HG03457 (cell line): Measurements from ENCODE around the gene UNKL.
"Not testable (repeated sequence)": the region's sequence is repeated elsewhere in the genome, so short reads cannot be mapped to it uniquely, and the experiment has no call there.

ENCODE experiments used
- ATAC-seq: cut with Tn5 transposase; IDR thresholded peaks from one replicate; pipeline ENCODE4 v1.9.1; 2021; ENCODE audit warnings: moderate number of reproducible peaks; ENCODE audit not compliant: unreplicated experiment

UNKL gene

DNA sequence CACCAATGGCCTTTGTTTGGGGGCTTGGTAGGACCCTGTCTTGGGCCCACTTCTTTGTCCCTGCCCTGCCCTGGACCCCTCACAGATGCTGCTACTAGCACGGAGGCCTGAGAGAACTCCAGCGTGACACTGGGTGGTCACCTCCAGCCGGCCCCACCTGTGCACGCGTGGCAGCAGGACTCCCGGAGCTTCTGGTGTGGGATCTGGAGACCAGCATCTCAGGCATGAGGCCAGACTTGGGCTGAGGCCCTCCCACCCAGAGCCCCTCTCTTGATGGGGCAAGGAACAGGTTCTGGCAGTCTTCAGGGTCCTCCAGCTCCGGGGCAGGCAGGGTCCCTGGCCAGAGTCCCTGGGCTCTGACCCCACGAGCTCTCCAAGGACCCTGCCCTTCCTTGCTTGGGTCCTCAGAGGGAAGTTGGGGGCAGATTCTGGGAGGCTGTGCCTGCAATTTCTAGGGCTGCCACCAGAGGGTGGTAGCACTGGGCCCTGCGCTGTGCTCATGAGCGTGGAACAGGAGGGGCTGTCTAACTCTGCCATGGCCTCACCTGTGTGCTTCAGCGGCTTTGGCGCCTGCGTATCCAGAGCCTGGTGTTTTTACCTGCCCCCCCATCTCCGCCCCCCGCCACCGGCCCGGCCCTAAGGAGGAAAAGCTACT is 84.1 kb downstream of the UNKL start:
- ATAC-seq: no peak

GRCh38 chr16:1328961-1329360 is 85.5 kb downstream of the UNKL start:
- not testable (repeated sequence) for ATAC-seq

DNA sequence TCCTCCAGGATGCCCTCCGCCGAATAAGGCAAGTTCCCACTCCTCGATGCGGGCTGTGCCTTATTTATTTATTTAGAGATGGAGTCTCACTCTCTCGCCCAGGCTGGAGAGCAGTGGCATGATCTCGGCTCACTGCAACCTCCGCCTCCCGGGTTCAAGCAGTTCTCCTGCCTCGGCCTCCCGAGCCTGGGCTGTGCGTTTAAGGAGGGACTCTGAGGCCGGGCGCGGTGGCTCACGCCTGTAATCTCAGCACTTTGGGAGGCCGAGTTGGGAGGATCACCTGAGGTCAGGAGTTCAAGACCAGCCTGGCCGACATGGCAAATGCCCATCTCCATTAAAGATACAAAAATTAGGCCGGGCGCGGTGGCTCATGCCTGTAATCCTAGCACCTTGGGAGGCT is 86.4 kb downstream of the UNKL start:
- ATAC-seq: not testable (repeated sequence)

DNA sequence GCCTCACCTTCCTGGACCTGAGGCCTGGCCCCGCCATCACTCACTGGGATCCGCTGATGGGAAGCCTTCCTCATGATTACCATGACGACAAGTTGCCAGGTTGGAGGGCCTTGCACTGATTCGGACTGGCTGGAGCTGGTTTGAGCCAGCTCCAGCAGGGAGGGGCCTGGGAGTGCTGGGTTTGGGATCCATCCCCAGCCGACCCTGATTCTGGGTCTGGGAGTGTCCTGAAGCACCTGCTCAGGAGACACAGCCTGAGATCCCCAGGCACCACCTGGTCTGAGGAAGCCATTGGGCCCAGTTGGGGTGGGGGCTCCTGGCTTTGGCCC is 86.9 kb downstream of the UNKL start:
- no peak for ATAC-seq

- ATAC-seq: no peak
These were observed 87.4 kb downstream of the UNKL start for GRCh38 chr16:1326946-1327618.

DNA sequence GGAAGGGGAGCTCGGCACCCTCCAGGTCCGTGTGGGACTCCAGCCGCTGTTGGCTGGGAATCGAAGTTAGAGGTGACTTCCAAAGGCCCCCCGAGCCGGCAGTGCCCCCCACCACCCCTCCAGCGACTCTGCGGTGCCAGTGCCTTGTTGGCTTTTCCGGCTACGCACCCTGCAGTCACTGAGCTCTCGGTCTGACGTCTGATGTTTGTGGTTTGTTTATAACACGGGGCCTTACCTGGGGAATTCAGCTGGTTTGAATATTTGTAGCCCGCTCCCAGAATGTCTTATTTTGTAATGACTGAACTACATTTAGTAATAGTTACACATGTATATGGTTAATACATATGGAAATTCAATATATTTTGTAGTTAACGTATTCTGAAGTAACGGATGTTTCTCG is 88.1 kb downstream of the UNKL start:
- ATAC-seq: no peak

DNA sequence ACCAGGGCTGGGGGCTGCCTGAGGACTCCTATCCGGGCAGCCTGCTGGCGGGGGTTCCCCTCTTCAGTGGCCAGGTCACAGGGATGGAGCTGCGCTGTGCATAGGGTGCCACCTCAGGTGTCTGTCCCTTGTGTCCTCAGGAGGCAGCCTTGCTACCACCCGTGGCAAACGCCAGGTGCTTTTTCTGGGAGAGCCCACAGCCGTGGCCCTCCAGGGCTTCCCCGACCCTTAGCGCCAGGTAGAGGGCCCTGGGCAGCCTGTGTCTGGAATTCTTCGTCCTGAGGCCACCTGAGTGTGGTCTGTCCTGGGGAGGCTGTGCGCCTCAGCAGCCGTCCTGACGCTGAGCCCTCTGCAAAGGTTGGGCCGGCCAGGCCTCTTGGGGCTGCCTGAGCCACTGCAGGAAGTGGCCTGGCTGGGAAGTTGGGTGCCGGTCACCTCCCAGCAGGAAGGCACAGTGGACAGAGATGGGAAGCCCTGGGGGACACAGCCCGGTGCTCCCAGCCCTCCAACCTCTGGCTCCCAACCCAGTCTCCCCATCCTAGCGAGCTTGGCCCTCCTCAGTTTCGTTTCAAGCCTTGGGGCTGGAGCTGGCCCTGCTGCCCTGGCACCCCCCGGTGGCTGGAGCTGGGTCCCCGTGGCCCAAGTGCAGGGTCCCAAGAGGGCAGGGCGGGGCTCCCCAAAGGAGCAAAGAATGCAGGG is 88.7 kb downstream of the UNKL start:
- ATAC-seq: no peak

DNA sequence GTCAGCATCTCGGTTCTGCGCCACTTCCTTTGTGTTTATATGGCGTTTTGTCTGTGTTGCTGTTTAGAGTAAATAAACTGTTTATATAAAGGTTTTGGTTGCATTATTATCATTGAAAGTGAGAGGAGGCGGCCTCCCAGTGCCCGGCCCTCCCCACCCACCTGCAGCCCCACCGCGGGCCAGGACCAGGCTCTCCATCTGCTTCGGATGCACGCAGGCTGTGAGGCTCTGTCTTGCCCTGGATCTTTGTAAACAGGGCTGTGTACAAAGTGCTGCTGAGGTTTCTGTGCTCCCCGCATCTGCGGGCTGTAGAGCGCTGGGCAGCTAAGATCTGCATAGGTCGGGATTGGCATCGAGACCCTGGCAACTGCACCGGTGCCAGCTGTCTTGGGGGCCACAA is 89.2 kb downstream of the UNKL start:
- no peak for ATAC-seq

GRCh38 chr16:1324286-1324826 is 90.1 kb downstream of the UNKL start:
- ATAC-seq: no peak

DNA sequence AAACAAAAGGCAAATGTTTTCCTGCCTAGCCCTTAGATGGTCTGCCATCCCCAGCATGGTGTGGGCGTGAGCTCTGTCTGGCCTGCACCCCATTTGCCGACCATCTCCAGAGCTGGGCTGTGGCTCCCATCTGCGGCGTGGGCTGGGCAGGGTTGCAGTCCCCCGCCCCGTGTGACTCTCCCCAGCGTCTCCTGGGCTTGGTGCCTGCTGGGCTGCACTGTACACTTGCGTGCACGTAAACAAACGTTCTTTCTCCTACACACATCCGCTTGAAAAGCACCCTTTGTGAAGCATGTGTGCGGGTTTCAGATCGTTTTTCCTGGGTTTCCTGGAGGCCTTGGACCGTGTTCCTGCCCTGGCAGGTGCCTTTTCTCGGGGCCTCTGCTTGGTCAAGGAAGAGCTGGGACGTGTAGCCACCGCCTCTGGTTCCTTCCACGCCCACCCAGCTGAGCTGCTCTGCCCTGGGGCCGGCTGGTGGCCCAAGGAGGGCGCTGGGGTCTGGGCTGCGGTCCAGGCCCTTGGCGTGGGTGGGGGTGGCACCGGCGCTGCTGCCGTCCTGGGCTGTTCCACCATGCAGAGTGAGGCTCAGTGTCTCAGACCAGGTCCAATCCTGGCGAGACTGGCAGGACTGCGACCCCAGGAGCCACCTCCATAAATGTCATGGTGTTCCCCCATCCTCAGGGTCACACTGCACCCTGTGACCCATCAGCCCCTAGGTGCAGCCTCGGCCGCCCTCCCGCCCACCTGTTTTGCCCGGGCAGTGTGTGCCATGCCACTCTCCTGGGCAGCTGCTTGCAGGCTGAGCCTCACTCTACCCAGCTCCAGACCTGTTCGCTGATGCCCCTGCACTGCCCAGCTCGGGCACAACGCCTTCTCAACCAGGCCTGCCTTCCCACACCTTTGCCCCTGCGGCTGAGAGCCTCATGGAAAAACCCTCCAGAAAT is 90.9 kb downstream of the UNKL start:
- no peak for ATAC-seq

DNA sequence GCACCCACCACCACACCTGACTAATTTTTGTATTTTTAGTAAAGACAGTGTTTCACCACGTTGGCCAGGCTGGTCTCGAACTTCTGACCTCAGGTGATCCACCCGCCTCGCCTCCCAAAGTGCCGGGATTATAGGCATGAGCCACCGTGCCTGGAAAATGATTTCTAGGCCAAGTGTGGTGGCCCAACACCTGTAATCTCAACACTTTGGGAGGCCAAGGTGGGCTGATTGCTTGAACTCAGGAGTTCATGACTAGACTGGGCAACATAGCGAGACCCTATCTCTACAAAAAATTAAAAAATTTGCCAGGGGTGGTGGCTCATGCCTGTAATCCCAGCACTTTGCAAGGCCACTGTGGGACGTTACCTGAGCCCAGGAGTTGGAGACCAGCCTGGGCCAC is 92.1 kb downstream of the UNKL start:
- no peak for ATAC-seq

GRCh38 chr16:1320658-1321240 is 93.8 kb downstream of the UNKL start:
- ATAC-seq: no peak

DNA sequence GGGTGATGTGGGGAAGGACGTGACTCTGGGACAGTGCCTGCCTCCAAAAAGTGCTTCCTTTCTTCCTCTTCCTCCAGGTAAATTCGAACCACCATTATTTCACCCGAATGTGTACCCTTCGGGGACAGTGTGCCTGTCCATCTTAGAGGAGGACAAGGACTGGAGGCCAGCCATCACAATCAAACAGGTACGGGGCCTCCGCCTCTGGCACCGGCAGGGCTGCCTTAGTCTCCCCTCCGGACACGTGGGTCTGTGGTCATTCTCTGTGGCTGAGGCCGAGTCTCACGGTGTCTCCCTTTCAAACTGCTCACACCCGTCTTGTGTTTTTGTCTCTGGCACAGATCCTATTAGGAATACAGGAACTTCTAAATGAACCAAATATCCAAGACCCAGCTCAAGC is 94.4 kb downstream of the UNKL start:
- ATAC-seq: no peak

DNA sequence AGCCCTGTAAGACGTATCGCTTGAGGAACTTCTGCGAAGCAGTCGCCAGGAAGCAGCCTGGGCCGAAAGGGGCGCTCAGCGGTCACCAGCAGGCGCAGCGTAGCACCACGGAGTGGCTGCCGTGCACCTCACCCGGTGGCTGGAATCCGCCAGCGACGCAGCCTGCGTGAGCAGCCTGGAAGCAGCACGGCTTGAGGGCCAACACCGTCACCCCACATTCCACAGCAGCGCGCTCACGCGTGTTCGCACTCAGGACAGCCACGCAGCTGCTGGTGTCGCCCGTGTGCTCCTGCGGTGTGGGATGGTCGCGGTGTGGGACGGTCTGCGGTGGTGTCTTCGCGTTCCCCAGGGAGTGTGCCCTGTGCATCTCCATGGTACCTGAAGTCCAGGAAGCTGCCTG is 95.5 kb downstream of the UNKL start:
- no peak for ATAC-seq

DNA sequence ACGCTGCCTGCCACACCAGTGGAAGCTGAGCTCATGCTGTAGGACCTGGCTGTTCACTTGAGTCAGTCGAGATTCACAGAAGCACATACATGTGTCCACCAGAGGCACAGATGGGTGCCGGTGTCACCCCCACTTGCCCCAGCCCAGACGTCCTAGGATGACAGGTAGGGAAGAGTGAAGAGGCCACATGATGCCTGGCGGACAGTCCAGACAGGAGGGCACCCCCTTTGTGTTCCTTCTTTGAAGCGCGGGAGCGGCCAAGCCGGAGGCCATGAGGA is 96.3 kb downstream of the UNKL start:
- ATAC-seq: no peak

GRCh38 chr16:1317479-1318267 is 96.8 kb downstream of the UNKL start:
- no peak for ATAC-seq

- ATAC-seq: no peak
These were observed 98.5 kb downstream of the UNKL start for GRCh38 chr16:1316033-1316405.

DNA sequence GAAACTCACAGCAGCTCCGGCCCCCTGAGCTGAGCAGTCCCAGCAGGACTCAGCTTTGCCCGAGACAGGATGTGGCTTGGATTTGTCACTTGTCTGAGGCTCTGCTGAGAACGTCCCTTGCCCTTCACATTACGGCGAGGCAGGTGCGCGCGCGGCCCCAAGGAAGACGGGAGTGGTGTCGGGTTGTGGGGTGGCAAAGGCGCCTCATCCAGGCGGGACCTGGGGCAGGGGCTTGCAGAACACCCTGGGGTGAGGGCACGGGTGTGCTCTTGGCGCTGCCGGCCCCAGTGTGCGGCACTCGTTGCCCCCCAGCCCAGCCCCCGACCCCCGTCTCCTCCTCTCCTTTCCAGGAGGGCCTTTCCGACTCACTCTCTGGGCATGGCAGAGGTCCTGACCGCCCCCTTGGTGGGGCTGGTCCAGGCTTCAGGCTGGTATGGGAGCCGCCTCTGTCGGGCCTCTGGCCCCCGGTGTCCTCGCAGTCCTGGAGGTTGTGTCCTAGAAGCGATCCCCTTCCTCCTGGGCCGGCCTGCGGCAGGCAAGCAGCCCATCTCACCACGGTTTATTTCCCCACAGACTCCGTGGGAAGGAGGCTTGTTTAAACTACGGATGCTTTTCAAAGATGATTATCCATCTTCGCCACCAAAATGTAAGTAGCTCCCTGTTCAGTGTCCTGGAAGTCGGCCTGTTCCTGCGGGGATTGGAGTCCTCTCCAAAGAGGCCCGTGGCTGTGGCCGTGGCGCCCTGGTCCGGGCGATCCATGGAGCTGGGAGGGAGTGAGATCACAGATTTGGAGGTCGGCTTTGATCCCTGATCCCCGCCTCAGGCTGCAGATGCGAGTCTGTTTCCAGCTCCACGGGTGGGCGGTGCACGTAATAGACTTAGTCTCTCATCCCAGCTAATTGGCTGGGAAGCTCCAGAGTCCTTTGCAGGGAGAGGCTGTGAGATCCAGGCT is 99.1 kb downstream of the UNKL start:
- ATAC-seq: no peak
